GM21717 (cell line): ENCODE results near the gene AATF.

Experiments used
- ATAC-seq: cut with Tn5 transposase; IDR thresholded peaks from one replicate; pipeline ENCODE4 v1.9.1; 2021; ENCODE audit warnings: mild to moderate bottlenecking, moderate library complexity; ENCODE audit not compliant: unreplicated experiment

Gene AATF

GRCh38 chr17:36929851-36930582, 18.7 kb upstream of the AATF start:
- ATAC-seq: no peak

GRCh38 chr17:36930583-36930900, 18.2 kb upstream of the AATF start:
- ATAC-seq: no peak

GRCh38 chr17:36931096-36931696, 17.6 kb upstream of the AATF start:
- no peak for ATAC-seq

- no peak for ATAC-seq
Observed at GRCh38 chr17:36931697-36932382, 16.9 kb upstream of the AATF start.

DNA sequence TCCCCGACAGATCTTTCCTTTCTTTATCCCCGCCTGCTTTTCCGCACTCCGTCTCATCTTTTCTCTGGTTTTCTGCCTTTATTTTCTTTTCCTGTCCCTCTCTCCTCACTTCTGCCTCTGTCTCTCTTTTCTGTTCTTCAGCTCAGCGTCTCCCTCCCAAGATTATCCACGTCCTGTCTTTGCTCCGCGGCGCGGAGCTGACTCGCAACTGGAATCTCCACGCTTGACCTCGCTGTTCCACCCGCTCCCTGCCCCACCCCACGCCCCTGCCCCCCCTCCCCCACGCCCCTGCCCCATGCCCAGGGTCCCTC, 16.4 kb upstream of the AATF start:
- no peak for ATAC-seq

DNA sequence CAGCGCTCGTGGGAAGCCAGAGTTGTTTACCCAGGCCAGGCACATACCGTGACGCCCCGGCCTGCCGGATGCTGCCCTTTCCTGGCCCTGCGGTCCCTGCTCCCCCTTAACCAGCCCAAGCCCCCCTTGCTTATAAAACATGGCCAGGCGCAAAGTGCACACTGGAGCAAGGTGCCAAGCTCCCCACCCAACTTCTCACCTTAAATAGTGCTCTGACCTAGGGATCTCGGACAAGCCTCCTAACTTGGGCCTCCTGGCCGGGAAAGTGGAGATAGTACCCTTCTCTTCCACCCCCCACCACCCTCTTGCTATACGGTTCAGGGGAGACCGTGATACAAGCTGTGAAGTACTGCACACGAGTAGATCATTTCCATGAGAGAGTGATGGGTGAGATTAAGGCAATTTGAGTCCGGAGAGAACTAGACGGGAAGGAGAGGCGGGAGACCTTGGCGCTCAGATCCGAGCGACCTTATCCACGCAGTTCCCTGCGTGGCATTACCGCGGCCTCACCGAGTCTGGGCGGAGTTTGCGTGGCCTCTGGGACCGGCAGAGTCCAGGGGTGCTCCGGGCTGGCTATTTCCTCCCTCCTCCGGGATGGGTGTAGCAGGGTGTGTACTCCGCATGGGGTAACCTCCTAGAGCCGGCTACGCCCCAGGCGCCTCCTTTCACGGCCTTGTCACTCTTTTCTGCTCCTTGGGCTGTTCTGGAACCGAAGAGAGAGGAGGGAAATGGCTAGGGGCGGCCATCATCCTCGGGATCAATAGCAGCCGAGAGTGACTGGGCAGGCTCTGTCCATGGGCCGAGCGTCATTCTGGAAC, 15.9 kb upstream of the AATF start:
- no peak for ATAC-seq

DNA sequence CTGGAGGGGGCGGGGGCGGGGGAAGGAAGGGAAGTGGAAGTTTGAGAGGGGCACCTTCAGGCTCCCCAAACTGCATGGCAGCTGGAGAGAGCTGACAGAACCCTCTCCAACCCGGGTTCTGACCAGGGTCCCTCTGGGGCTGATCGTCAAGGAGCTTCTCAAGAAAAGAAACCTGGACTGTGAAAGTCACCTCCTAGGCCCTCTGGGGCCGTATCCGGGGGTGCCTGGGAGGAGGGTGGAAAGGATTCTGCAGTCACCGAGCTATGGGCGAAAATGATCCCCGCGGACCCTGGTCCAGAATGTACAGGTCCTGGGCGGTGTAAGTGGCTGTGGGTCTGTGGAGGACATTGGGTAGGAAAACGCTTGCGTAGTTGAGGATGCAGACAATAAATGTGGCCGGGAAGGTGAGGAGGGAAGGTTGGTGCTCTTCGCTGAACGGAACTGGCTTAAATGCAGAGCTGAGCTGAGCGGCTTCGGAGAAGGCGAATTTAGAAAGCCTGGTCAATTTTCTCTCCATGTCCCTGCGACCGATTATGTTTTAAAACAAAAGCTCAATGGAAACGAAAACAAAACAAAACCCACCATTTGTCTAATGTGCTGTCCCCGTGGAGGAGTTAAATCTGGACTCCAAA, 15.1 kb upstream of the AATF start:
- no peak for ATAC-seq

GRCh38 chr17:36934144-36934691, 14.5 kb upstream of the AATF start:
- ATAC-seq: no peak

DNA sequence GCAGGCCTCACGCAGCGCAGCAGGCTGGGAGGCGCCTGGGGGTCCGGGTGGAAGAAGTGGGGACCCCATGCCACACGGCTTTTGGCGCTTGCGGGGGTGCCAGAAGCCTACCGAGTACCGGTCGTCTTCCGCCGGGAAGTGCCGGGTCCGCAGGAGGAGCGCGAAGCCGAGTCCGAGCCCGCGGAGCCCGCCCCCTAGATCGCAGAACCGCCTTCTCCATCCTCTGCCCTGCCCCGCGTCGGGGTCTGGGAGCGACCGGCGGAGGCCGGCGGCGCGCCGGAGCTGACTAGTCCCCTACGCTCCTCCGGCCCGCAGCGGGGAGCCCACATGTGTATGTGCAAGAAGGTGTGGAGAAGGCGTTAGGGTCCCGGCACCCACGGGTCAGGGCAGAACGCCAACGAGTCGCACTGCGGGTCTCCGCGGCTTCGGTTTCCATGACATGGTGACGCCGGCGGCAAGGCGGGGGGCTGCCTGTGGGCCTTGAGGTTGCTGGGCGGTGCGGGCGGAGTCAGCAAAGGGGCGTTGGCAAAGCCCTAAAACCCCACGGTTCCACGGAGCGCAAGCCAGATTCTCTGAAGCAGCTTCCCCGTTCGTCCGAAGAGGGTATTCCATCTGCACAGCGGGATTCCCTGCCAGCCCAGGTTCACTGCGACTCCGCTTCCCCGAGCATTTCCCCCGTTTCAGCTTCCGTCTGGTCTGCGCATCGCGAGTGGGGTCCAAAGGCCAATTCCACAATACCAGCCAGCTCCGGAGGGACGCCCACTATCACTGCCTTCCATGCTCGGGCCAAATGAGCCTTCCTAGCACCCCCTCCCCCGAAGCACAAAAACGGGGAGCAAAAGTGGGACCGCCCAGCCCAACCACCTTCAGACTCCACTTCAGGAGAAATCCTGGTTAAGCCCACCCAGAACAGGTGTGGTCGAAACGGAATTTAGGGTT, 13.8 kb upstream of the AATF start:
- ATAC-seq: no peak

GRCh38 chr17:36935671-36936454, 12.9 kb upstream of the AATF start:
- no peak for ATAC-seq

GRCh38 chr17:36936455-36937000, 12.2 kb upstream of the AATF start:
- no peak for ATAC-seq

- no peak for ATAC-seq
Observed at GRCh38 chr17:36937001-36937958, 11.5 kb upstream of the AATF start, which contains the start of gene LHX1. TSS of gene LHX1 (plus strand) at chr17:36937475. CDS start at chr17:36938198, 723 bp downstream.

- ATAC-seq: no peak
Observed at GRCh38 chr17:36937959-36938565, 10.7 kb upstream of the AATF start.

- no peak for ATAC-seq
Observed at GRCh38 chr17:36938566-36939051, 10.1 kb upstream of the AATF start.

- no peak for ATAC-seq
Observed at GRCh38 chr17:36939052-36939801, 9.5 kb upstream of the AATF start.

GRCh38 chr17:36939802-36940312, 8.9 kb upstream of the AATF start:
- ATAC-seq: no peak
